HCEC 1CT (cell line): ENCODE data around the gene SEPTIN10.
"Not testable (repeated sequence)": the region's sequence is repeated elsewhere in the genome, so short reads cannot be mapped to it uniquely, and the experiment has no call there.

Source experiments
- DNase-seq: peaks from one replicate; pipeline ENCODE4 v3.0.0-alpha.2; 2017

The SEPTIN10 gene

DNA sequence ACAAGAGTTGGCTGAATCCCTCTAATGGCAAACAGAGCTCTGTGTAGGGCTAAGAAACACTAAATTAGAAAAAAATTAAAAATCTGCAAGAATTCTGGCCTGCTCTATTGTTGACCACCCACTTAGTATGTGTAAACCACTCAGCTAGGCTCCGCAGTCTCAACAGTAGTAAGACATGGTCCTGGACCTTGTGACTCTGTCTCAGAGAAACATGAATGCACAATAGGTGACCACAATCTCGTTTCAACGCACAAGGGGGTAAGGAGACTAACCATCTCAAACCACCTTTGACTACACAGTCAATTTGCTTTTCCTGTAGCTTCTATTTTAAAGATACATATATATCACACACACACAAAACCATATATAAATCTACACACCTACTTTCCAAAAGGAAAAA lies 16.5 kb downstream of the SEPTIN10 start:
- no peak for DNase-seq

DNA sequence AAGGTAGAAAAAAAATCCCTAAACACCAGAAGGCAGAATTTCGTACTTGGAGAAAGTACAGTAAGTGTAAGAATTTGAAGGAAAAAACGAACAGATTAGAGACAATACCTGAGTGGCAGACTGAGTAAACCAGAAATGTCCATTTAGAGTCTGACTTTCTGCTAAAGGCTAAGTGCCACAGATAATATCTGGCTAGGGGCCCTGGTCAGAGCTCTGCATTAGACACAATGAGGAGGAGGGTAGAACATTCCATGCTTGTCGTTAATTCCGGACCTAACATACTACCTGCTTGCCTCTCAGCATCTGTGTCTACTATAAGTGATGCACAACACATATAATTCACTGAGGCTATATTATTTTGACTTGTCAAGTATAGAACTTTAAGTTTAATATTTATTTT lies 18.1 kb downstream of the SEPTIN10 start:
- DNase-seq, result no peak

DNA sequence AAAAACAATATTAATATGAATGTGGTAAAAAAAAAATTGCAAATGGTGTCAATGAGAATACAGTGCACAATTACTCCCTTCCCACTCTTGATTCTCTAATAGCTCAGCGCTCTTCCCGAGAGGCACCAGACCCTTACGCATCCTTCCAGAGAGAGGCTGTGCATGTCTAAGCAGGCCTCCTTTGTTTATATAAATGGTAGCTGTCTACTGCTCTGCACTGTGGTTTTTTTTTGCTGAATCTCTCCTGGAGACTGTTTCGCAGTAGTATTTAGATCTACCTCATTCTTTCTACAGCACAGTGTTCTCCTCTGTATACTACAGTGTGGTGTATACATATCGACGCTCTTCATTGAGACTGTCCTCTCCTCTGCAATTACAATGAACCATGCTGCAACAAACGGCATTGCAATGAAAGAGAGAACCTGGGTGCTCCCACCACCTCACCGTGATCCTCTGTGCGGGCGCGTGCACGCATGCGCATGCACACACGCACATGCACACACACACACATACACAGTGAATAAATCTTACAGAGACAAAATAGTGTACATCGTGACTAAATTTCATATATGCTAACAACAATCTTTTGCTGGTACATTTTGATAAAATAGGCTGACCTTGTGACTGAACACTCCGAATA lies 19.4 kb downstream of the SEPTIN10 start:
- no peak for DNase-seq

DNA sequence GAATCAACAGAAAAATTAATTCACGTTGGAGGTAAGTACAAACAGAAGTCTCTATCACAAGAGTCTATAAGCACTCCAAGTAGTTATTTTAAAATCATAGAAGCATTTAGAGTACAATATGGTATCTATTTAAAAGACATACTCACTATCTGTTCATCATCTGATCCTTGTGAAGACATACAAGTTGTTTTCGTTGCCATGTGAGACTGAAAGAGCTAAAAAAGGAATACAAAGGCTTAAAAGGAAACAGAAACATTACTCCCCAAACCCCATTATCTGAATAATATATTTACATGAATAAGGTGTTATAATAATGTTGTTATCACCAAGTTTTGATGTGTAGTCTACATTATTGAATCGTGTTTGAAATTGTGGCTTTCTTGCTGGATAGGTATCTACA lies 20.9 kb downstream of the SEPTIN10 start:
- DNase-seq, result no peak

DNA sequence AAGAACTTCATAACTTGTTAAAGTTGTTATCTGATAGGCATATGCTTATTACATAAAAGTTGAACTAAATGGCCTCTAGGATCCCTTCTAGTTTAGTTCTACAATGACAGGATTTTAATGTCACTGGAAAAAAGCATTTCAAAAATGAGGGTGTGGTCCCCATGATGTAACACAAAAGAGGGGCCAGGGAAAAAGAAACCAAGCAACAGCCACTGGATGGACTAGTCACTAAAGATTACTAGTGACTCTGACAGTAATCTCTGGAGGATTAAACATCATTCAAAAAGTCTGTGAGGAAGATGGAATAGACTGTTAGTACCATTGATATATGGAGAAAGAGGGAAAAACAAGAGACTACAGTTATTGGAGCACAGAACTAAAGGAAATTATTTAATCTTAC lies 22.6 kb downstream of the SEPTIN10 start:
- DNase-seq, result no peak

DNA sequence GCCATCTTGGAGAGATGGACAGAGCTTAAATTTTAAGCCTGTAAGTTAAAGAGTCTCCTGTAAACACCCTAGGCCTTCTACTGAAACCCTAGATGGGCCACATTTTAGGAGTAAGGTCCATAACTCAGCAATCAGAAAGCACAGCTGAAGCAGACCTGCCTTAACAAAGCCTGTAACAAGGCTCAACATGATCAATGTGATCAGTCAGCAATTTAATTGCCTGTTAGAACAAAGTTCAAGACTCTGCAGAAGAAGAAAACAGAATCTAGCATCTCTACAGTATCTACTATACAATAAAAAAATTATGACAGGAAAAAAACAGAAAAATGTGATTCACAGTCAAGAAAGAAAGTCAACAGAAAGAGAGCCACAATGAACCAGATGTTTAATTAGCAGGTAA lies 27.1 kb downstream of the SEPTIN10 start:
- DNase-seq, result no peak

DNA sequence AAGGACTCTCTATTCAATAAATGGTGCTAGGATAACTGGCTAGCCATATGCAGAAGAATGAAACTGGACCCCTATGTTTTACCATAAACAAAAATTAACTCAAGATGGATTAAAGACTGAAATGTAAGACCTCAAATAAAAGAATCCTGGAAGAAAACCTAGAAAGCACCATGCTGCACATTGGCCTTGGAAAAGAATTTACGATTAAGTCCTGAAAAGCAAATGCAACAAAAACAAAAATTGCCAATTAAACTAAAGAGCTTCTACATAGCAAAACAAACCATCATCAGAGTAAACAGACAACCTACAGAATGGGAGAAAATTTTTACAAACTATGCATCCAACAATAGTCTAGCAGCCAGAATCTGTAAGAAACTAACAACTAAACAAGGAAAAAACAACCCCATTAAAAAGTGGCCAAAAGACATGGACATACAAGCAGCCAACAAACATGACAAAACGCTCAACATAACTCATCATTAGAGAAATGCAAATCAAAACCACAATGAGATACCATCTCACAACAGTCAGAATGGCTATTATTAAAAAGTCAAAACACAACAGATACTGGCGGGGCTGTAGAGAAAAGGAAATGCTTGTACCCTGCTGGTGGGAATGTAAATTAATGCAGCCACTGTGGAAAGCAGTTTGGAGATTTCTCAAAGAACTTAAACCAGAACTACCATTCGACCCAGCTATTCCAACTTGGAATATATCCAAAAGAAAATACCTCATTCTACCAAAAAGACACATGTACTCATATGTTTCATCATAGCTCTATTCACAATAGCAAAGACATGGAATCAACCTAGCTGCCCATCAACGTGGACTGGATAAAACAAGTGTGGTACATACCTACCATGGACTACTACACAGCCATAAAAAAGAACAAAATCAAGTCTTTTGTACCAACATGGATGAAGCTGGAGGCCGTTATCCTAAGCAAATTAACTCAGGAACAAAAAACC lies 30.6 kb downstream of the SEPTIN10 start:
- DNase-seq, result no peak

DNA sequence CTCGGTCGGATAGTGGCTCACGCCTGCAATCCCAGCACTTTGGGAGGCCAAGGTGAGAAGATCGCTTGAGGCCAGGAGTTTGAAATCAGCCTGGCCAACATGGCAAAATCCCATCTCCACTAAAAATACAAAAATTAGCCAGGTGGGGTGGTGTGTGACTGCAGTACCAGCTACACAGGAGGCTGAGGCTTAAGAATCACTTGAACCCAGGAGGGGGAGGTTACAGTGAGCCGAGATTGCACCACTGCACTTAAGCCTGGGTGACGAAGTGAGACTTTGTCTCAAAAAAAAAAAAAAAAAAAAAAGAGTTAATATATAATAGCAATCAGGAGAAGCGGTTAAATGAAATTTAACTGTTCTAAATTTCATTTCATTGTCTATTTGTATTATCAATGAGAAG lies 36.1 kb downstream of the SEPTIN10 start:
- not testable (repeated sequence) for DNase-seq

DNA sequence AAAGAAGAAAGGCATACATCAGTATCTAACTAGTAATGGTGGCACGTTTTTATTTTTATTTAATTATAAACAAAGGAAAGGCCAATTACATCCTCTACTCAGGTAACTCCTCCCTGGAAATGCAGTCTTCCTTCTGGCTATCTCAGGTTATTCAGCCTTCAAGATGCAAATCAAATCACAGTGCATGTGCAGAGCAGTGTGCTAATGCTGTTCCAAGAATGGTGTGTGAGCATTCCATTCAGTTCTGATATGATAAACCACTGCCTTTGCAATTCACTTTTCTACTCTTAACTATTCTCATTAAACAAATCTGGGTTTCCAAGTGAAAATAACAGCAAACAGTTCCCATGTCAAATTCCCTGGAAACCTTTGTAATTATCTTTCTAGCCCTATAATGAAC lies 38.4 kb downstream of the SEPTIN10 start:
- no peak for DNase-seq

DNA sequence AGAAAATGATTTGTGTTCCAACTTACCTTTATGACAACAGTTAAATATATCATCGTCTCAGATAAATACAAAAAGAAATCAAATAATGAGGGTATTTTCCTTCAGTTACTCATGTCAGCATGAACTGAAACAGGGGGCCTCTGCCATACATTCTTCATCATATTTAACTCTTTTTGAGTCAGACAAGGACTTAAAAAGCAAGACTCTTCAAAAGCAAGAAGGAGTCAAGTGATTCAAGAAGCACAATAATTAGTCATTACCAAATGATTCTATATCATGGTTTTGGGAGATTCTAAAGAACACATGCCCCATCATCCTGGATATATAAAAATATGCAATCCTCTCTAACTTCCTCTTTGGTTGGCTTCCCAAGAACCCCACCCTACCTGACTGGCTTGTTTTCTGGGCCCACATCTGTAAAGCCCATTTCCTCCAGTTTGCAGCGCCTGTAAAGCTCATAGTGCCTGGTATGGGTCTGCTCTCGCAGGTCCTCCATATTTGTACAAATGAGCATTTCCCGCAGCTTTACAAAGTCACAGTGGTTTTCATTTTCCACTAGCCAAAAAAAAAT lies 49.7 kb downstream of the SEPTIN10 start:
- no peak for DNase-seq

DNA sequence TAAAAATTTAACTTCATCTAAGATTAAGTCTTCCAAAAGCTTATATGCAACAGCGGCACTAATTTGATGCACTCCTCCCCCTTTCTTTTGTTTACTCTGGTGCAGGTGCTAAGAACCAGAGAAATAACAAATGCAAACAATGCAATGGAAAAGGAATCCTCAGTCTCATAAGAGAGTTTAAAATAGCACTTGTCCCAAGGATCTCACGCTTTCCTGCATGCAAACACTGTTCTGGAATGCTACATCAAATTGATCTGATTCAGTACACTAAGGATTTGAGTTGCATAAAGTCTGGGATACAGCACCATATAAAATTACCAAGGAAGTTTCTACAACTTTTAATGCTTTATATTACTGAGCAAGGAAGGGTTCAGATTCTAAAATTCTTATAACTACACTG lies 50.5 kb downstream of the SEPTIN10 start:
- DNase-seq, result no peak

DNA sequence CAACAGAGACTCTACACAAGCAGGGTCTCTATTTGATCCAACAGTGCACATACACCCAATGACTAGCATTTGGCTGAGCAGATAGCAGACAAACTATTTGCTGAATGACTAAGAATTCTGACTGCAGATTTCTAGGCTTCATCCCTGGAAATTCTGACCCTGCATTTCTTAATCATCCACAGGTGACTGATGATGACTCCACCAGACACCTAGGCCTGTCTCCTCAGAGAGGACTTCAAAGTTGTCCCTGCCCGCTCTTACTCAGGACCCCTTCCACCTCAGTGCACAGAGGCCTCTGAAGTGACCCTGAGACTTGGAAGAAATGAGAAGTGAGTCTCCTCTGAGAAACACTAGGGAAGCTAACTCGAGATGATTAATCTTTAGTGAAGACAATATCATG lies 51.3 kb downstream of the SEPTIN10 start:
- no peak for DNase-seq

DNA sequence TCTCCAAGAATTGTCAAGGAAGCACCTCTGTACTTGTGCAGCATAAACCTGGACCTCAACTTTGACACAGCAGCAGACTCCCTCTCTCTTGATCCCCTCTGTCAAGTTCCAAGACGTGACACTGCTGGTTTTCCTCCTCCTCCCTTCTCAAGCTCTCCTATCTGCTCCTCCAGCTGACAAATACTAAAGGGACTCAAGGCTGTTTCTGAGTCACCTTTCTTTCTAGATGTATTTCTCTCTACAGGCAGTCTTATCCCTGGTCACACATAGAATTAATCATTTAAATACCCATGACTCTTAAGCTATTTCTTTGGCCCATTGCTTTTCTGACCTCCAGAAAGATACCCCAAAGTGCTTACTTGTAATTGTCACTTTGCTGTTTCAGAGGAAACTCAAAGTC lies 53.5 kb downstream of the SEPTIN10 start:
- DNase-seq, result no peak

DNA sequence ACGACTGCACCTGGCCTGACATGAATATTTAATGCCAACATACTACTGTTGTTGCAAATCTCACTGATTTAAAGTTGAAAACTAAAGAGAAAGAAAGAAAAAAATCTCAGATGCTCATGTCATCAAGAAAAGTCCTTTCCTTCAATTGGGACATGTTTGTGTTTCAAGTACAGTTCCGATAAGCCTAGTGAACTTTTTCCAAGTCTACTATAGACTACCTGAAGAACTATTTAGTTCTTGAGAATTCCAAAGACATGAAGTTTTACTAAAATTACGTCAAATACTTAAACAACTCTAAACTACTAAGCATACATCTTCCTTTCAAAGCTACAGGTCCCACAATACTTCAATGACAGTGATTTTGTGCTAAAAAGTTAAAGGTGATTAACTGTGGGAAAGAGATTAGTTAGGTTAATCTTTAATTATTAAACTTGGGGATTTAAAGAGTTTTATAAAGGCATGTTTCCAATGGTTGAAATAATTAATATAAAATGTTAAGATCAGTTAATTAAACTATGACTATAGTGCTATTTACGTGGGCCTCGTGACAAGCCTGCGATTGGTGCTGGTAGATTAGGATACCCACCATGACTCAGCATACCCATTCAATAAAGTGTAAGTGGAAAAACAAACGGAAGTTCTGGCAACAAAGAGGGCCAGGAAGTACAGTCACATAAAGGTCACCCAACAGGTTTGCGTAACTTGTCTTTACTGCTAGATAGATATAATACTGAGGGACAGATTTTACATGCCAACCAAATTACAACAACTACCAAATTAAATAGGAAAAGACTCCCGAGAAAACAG lies 55.5 kb downstream of the SEPTIN10 start:
- DNase-seq, result peak; percentile 83

DNA sequence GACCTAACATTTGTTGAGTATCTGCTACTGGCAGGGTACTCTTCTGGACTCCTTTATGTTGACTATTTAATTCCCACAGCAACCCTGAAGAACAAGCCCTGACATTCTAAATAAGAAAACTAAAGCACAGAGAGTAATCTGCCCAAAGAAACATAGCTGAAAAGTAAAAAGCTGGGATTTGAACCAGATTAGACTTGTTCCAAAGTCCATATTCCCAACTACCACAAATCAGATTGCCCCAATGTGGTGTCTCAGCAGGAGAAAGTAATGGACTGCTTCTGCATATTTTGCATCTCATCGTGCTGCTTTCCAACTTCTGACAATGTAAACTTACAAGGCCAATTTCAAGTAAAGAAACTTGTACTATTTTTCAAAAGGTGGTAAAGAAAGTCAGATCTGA lies 56.5 kb downstream of the SEPTIN10 start:
- no peak for DNase-seq

DNA sequence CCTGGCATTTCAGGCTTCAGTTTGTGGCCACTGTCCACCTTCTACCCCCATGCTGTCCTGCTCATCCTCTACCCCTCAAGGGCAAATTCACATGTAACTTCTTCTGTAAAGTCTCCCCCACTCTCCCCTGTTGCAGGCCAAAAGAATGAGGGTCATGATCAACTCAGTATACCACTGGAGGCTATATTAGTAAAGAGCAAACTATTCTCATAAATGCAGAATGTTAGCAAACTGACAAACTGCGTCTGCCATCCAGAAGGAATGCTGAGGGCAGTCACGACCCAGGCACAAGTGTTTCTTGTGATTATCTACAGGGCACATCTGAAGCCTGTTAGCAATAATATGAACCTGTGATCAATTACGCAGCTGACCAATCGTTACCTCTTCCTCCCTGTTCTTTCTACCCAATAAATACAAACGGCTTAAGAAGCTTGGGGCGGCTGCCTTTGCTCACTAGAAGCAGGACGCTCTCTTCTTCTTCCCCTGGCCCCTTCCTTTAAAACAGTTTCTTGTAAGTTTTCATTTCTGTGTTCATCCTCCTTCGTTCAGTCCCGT lies 58.3 kb downstream of the SEPTIN10 start:
- DNase-seq, result no peak

DNA sequence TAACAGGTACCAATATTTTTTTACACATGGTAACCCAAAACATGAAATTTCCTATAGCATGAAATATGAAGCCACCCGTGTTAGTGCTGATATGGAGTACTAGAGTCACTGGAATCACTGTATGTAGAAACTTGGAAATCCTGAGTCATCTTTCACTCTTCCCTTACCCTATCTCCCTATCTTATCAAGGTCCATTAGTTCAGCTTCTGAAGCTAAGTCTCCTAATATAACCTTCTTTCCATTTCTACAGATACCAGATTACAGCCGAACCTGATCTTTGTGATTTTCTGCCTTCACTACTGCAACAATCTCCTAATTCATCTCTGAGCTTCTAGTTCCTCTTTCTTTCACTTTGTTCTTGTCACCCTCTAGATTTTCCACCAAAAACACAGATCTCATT lies 59.0 kb downstream of the SEPTIN10 start:
- no peak for DNase-seq

DNA sequence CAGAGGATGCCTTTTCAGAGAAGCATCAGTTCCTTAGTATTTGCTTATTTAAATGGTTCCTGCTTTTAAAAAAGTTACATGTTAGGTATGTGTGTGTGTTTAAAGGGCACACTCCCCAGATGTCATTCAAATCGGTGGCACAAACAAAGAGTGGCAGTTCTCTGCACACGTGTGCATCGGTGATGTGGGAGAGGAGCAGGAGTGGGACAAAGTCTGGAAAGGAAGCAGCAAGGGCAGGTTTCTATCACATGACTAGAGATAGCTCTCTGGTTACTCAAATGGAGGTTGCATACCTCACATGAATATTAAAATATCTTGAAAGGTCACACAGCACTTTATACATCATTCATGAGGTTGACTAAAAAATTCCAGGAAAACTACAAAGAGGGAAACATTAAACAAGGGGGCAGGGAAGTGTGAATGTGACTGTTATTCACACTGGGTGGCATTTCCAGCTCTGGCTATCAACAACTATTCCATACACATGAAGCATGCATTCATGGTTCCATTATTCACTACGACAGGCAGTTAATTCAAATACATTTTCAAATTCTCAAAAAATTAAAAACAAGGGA lies 64.7 kb downstream of the SEPTIN10 start:
- DNase-seq, result no peak

DNA sequence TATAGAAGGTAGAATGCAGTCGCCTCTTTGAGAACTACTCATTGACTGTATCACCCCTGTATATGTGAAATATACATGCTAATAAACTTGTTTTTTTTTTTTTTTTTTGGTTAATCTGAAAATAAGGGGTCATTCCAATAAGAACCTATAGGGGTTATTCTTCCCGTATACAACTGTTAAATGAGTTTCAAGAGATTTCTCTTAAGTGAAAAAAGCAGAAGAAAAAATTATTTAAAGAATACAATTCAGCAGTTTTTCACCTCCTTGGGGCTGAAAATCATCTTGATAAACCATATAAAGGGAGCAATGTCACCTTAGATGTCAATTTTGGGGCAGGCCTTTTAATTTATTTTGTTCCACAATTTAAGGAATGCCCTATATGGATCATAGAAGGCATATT lies 66.5 kb downstream of the SEPTIN10 start:
- no peak for DNase-seq

DNA sequence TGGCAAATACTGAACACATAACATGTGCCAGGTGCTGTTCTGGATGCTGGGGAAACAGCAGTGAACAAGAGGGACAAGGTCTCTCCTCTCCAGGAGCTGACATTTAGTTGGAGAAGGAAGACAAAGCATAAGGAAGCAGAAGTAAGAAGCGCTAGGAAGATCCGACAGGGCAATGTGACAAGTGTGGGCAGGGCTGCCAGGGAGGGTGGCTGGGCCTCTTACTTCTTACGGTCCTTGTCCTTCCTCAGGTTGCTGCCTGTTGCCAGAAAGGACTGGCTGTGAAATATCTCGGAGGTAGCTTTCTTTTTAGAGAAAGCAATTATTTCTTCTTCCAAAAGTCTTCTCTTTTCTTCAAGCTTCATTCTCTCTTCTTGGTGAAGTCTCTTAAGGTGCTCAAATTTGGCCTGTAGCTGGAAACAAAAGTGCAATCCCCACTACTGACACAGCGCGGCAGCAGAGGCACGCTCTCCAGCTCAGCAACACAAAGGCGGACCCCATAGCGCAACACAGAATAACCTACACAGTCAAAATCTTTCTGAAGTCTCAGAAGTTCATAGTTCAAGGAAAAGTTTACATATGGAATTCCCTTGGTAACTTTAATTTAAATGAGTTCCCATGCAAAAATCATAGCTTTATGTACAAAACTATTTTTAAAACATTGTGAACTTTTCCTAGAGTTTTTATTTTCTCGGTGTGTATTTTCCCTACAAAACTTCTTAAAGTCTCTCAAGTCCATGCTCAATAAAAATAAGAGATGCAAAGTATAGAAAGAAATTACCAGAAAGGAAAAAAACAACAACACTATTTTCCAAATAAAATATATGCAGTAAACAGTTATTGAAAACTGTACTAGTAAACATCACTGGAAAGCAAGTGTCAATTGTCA lies 67.7 kb downstream of the SEPTIN10 start:
- DNase-seq, result peak; percentile 51

DNA sequence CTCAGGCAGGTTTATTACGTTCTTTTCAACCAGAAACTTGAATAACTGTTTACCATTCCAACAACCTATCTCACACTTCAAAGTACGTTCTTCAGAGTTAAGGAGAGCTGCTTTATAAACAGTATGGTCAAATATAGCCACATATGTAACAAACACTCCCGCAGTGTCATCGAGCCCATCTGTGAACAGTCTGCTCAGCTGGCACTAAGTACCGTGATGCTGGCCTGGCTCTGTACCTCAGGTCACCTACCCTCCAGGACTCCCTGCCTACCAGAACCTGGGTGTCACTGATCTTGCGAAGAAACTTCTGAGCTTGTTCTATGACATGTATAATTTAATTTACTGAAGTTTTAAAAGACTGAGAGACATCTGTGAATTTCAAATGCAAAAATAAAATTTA lies 71.4 kb downstream of the SEPTIN10 start:
- DNase-seq, result no peak
